Stimulated activated memory B cell treated with anti-CD40 and anti-IgM and Interleukin-4, amounts not matched to agents 10 μg/mL and 1 μg/mL and 100 μg/mL, for 72 hours (primary cell): Measurements from ENCODE around the gene HSFX2.
A peak's percentile ranks its signal among the peaks of the same experiment; 100 is the strongest.
"Not testable (repeated sequence)": the region's sequence is repeated elsewhere in the genome, so short reads cannot be mapped to it uniquely, and the experiment has no call there.

Experiments
- ATAC-seq: fragments of 150-1000 bp; cut with Tn5 transposase; 2 replicates; pipeline ENCODE4 v1.10.0; 2021
- H3K27ac Mint-ChIP-seq: one replicate; pipeline ENCODE4 v1.8.0; 2022; ENCODE audit warnings: mild to moderate bottlenecking, mixed read lengths
- H3K27me3 Mint-ChIP-seq: one replicate; pipeline ENCODE4 v1.8.0; 2022; ENCODE audit warnings: mixed read lengths
- H3K36me3 Mint-ChIP-seq: one replicate; pipeline ENCODE4 v1.8.0; 2022; ENCODE audit warnings: mixed read lengths
- H3K4me1 Mint-ChIP-seq: one replicate; pipeline ENCODE4 v1.8.0; 2022; ENCODE audit warnings: mixed read lengths
- H3K4me3 Mint-ChIP-seq: one replicate; pipeline ENCODE4 v1.8.0; 2022; ENCODE audit warnings: mild to moderate bottlenecking, moderate library complexity, mixed read lengths
- H3K9me3 Mint-ChIP-seq: one replicate; pipeline ENCODE4 v1.8.0; 2022; ENCODE audit warnings: mixed read lengths

The HSFX2 gene

GRCh38 chrX:149611623-149612175 is 16.6 kb upstream of the HSFX2 start:
- ATAC-seq, result no peak
- no peaks in the 10 kb centered on the region for H3K27me3 Mint-ChIP-seq
- no peaks in the 10 kb centered on the region for H3K9me3 Mint-ChIP-seq
- no peak overlapping the region for H3K4me3 Mint-ChIP-seq
- H3K27ac Mint-ChIP-seq, result peak overlapping the region; percentile 39
- peaks cover 14% of the 10 kb centered on the region for H3K4me1 Mint-ChIP-seq
- H3K36me3 Mint-ChIP-seq, result peaks cover 20% of the 10 kb centered on the region

DNA sequence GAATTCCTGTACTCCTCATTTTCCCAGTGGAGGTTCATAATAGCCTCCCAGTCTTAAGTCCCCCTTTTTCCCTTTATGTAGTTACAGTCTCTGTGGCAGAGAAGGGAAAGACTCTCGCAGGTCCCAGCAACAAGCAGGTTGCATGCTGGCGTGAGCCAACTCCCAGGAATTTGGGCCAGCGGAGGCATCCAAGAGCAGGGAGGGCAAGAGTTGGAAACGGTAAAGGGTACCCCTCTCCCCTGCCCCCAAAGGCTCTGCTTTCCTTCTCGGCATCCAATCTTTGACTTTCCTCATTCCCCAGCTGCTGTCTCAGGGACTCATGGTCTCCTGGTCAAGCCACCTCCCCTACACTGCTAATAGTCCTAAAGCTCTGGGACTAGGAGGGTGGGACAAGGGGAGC is 15.4 kb upstream of the HSFX2 start:
- peaks cover 30% of the 10 kb centered on the region for H3K36me3 Mint-ChIP-seq
- H3K9me3 Mint-ChIP-seq, result no peaks in the 10 kb centered on the region
- H3K27me3 Mint-ChIP-seq, result no peaks in the 10 kb centered on the region
- no peak overlapping the region for H3K27ac Mint-ChIP-seq
- peaks cover 14% of the 10 kb centered on the region for H3K4me1 Mint-ChIP-seq
- no peak for ATAC-seq
- H3K4me3 Mint-ChIP-seq, result no peak overlapping the region

- Mint-ChIP-seq H3K27me3 (no peaks in the 10 kb centered on the region), H3K36me3 (peaks cover 50% of the 10 kb centered on the region), H3K4me1 (peaks cover 8% of the 10 kb centered on the region), H3K4me3 (no peak overlapping the region), H3K27ac (no peak overlapping the region), H3K9me3 (no peaks in the 10 kb centered on the region)
- ATAC-seq, result no peak
Observed at GRCh38 chrX:149607699-149608098, 12.6 kb upstream of the HSFX2 start.

DNA sequence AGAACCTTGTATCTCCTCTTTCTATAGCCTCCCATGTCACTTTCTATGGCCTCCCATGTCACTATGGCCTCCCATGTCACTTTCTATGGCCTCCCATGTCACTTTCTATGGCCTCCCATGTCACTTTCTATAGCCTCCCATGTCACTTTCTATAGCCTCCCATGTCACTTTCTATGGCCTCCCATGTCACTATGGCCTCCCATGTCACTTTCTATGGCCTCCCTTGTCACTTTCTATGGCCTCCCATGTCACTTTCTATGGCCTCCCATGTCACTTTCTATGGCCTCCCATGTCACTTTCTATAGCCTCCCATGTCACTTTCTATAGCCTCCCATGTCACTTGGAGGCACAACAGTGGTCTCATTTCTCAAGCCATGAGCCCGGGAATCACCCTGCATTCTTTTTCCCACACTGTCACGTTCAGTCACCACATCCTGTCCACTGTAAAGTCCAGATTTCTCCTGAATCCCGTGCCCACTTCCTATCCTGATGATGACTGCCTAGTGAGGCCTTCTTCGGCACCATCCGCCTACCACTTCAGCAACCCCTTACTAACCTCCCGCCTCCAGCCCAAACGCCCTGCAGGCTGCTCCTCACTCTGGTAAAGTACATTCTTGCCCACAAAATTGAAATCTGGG is 10.3 kb upstream of the HSFX2 start:
- H3K4me1 Mint-ChIP-seq, ATAC-seq, H3K9me3 Mint-ChIP-seq, H3K4me3 Mint-ChIP-seq, H3K27me3 Mint-ChIP-seq: not testable (repeated sequence)
- H3K36me3 Mint-ChIP-seq, result peaks cover 44% of the 10 kb centered on the region
- H3K27ac Mint-ChIP-seq, result peak overlapping the region; percentile 44

- not testable (repeated sequence) for H3K4me1 Mint-ChIP-seq, ATAC-seq, H3K9me3 Mint-ChIP-seq, H3K27ac Mint-ChIP-seq, H3K27me3 Mint-ChIP-seq, H3K4me3 Mint-ChIP-seq
- H3K36me3 Mint-ChIP-seq, result peaks cover 12% of the 10 kb centered on the region
Observed at GRCh38 chrX:149598603-149599002, 3.5 kb upstream of the HSFX2 start.

GRCh38 chrX:149595943-149596342 is 829 bp upstream of the HSFX2 start:
- not testable (repeated sequence) for H3K4me3 Mint-ChIP-seq, H3K4me1 Mint-ChIP-seq, H3K9me3 Mint-ChIP-seq, H3K27ac Mint-ChIP-seq, ATAC-seq, H3K27me3 Mint-ChIP-seq, H3K36me3 Mint-ChIP-seq

DNA sequence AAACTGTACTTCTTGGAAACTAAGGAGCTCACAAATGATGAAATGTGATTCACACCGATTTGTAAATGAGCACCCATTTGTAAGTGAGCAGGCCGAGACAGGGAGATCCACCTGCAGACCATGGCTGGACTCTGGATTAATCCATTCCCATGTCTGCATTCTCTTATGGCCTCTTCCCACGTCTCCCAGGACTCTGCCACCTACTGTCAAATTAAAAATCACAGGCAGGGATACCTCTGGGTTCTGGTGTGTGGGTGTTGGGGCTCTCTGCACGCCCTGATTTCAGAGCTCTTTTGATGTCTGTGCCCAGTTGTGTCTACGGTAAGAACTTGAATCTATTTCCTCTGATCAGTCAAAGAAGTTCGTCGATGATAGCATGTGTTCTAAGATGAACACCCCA is 4.1 kb downstream of the HSFX2 start:
- not testable (repeated sequence) for H3K27ac Mint-ChIP-seq, H3K4me1 Mint-ChIP-seq, H3K27me3 Mint-ChIP-seq, H3K9me3 Mint-ChIP-seq, ATAC-seq, H3K4me3 Mint-ChIP-seq, H3K36me3 Mint-ChIP-seq

DNA sequence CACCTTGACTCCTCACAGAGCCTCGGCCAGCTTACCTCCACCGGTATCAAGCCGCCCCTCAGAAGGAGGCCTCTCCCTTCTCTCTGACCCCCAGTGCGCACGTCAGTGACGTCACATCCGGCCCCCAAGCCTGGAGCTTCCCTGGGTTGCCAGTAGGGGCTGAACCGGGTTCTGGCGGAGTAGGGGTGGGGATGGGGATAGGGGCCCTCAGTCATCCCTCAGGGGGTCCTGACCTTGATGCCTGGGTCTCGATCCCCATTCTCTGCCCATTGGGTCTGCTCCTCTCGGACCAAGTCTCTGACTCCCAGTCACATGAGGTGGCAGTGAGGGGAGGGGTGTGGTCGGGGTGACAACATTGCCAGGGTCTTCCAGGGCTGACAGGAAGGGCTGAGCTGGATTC is 7.8 kb downstream of the HSFX2 start, which contains the start of gene MAGEA9B:
Gene MAGEA9B, minus strand, starts transcription at position 101 of the 400 bp plus-strand sequence. CDS start 4,280 bp downstream, outside the sequence.
- H3K4me3 Mint-ChIP-seq, H3K9me3 Mint-ChIP-seq, H3K27ac Mint-ChIP-seq, H3K4me1 Mint-ChIP-seq, H3K36me3 Mint-ChIP-seq, H3K27me3 Mint-ChIP-seq, ATAC-seq: not testable (repeated sequence)

GRCh38 chrX:149585631-149586030 is 9.5 kb downstream of the HSFX2 start:
- not testable (repeated sequence) for H3K27me3 Mint-ChIP-seq

GRCh38 chrX:149573456-149573855 is 21.7 kb downstream of the HSFX2 start:
- not testable (repeated sequence) for H3K4me3 Mint-ChIP-seq, H3K36me3 Mint-ChIP-seq, H3K4me1 Mint-ChIP-seq, H3K9me3 Mint-ChIP-seq, H3K27ac Mint-ChIP-seq, H3K27me3 Mint-ChIP-seq
- peak; percentile 91 for ATAC-seq

More at GRCh38 chrX:149585631-149586030, 9.5 kb downstream of the HSFX2 start:
- H3K4me3 Mint-ChIP-seq, H3K9me3 Mint-ChIP-seq, H3K27ac Mint-ChIP-seq, H3K4me1 Mint-ChIP-seq, ATAC-seq, H3K36me3 Mint-ChIP-seq: not testable (repeated sequence)

GRCh38 chrX:149572743-149573142 is 22.4 kb downstream of the HSFX2 start:
- no peak for ATAC-seq
- H3K4me1 Mint-ChIP-seq, result no peaks in the 10 kb centered on the region
- H3K27me3 Mint-ChIP-seq, result no peaks in the 10 kb centered on the region
- H3K36me3 Mint-ChIP-seq, result no peaks in the 10 kb centered on the region
- H3K9me3 Mint-ChIP-seq, result no peaks in the 10 kb centered on the region
- no peak overlapping the region for H3K4me3 Mint-ChIP-seq
- H3K27ac Mint-ChIP-seq, result no peak overlapping the region

- H3K4me3 Mint-ChIP-seq, result no peak overlapping the region
- ATAC-seq, result no peak
Observed at GRCh38 chrX:149571770-149572169, 23.3 kb downstream of the HSFX2 start.

GRCh38 chrX:149570668-149571067 is 24.4 kb downstream of the HSFX2 start:
- Mint-ChIP-seq H3K36me3 (no peaks in the 10 kb centered on the region), H3K4me1 (no peaks in the 10 kb centered on the region), H3K27ac (no peak overlapping the region), H3K27me3 (no peaks in the 10 kb centered on the region), H3K9me3 (no peaks in the 10 kb centered on the region), H3K4me3 (no peak overlapping the region)
- no peak for ATAC-seq

More at GRCh38 chrX:149571770-149572169, 23.3 kb downstream of the HSFX2 start:
- no peaks in the 10 kb centered on the region for H3K36me3 Mint-ChIP-seq
- no peak overlapping the region for H3K27ac Mint-ChIP-seq
- no peaks in the 10 kb centered on the region for H3K9me3 Mint-ChIP-seq
- no peaks in the 10 kb centered on the region for H3K27me3 Mint-ChIP-seq
- H3K4me1 Mint-ChIP-seq, result no peaks in the 10 kb centered on the region

DNA sequence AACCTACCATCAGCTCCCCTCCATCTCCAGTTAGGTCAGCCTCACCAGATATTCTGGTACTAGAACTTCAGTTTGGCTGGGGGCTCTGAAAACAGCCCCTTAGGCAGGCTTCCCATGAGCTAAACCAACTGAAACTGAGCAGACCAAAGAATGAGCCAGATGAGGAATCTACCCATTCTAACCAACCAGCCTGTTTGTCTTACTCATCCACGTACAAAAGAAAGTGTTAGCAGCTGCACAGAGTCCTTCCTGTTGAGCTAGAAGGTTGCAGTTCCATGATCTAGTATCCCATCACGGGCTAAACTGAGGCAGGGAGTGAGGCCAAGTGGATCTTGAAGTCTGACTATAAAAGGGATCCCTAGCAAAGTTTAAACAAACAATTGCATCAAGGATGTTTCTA is 25.3 kb downstream of the HSFX2 start:
- H3K27me3 Mint-ChIP-seq, result no peaks in the 10 kb centered on the region
- H3K27ac Mint-ChIP-seq, result no peak overlapping the region
- no peak for ATAC-seq
- H3K4me3 Mint-ChIP-seq, result no peak overlapping the region
- H3K9me3 Mint-ChIP-seq, result no peaks in the 10 kb centered on the region
- H3K36me3 Mint-ChIP-seq, result no peaks in the 10 kb centered on the region
- no peaks in the 10 kb centered on the region for H3K4me1 Mint-ChIP-seq

GRCh38 chrX:149568701-149569296 is 26.3 kb downstream of the HSFX2 start:
- H3K9me3 Mint-ChIP-seq, result no peaks in the 10 kb centered on the region
- H3K36me3 Mint-ChIP-seq, result no peaks in the 10 kb centered on the region
- no peaks in the 10 kb centered on the region for H3K4me1 Mint-ChIP-seq
- H3K27ac Mint-ChIP-seq, result no peak overlapping the region
- H3K27me3 Mint-ChIP-seq, result no peaks in the 10 kb centered on the region
- ATAC-seq, result no peak
- H3K4me3 Mint-ChIP-seq, result no peak overlapping the region
